HL-60/S4 (cell line): ENCODE measurements around the gene TEX48.

Source experiments
- in situ Hi-C: fragments of 300-500 bp; cut with MboI; formaldehyde crosslinking; loops from 2 replicates; pipeline ENCODE4 v1.14.3; 2022; ENCODE audit warnings: low sequenced_read_pairs

TEX48 gene, protein sequence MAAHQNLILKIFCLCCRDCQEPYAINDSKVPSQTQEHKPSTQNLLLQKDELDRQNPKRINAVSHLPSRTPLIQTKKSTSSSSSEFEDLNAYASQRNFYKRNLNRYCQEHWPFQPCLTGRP

DNA sequence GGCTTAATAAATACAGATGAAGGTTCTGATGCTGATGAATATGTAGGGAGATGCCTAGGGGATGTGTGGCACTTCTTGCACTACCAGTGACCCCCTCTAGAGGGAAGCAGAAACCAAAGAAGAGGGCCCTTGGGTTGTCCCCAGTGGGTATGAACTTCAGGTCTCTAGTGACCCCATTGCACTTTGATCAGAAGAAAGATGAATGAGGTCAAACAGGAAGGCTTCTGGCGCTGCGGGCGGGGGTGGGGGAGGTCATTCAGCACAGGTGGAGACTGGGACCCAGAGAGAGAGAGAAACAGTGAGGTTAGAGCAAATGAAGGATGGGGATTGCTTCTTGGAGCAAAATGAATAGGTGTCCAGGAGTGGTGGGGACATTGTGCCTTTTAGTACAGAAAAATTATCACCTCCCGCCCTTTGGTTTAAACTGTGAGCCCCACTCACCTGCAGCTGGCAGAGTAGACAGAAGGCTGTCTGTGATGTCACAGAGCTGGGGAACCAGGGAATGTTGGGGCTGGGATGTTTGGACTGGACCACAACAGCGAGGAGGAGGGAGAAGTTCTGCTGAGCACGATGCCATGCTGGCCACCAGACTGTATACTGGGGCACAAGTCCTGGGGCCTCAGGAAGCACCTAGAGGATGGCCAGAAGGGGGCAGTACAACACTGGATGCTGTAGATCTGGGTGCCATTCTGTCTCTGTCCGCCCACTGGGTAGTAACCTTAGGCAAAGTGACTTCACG, at the start of gene TEX48:
TSS of gene TEX48 (minus strand) at position 599 of the 739 bp plus-strand sequence. CDS start 10,469 bp downstream, outside the sequence.
- in situ Hi-C loops: loop anchor here (10.0 to 25.0 kb wide), 2 partner anchors 333 to 831 kb away; no protein-coding TSS in a partner anchor

DNA sequence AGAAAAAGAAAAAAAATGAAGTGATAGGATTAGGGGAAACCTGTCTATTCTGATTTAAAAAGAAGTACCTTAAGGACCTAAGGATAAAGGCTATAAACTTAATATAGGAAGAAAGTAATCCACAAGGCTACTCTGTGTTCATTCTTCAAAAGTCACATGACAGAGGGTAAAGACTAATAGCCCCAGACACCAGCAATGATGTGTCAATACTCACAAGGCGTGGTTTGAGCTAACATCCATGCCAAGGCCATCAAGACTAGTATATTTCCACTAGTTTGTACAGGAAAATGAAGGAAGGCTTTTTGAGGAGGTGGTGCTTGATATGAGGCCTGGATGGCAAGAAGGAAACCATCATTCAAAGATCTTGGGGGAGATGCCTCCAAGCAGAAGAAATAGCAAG, 49.7 kb upstream of the TEX48 start:
- in situ Hi-C loops: no loop called here

DNA sequence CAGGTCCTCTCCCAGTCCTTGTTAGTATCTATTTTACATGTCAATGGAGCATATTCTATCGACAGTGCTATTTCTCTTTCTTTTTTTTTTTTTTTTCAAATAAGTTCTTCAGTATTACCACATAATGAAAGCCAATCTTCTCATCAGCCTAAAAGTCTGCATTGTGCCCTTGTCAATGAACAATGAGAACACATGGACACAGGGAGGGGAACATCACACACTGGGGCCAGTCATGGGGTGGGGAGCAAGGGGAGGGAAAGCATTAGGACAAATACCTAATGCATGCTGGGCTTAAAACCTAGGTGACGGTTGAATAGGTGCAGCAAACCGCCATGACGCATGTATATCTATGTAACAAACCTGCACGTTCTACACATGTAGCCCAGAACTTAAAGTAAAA, 47.7 kb upstream of the TEX48 start:
- in situ Hi-C loops: no loop called here

DNA sequence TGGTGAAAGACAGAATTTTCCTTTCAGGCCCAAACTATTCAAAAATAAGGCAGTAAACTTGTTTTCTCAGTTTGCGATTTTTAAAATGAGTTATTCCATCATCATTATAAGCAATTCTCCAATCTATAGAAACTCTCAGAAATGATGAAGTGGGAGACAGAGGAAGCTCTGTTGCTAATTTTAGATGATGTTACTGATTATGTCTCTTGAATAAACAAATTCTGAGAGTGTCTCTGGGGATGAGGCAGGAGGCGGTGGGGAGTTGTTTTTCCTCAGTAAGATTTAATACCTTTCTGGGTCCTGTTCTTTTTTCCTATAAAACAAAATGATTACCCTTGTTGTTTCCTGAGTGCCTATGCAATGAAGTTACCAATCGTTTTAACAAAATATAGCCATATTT, 43.9 kb upstream of the TEX48 start:
- in situ Hi-C loops: no loop called here

DNA sequence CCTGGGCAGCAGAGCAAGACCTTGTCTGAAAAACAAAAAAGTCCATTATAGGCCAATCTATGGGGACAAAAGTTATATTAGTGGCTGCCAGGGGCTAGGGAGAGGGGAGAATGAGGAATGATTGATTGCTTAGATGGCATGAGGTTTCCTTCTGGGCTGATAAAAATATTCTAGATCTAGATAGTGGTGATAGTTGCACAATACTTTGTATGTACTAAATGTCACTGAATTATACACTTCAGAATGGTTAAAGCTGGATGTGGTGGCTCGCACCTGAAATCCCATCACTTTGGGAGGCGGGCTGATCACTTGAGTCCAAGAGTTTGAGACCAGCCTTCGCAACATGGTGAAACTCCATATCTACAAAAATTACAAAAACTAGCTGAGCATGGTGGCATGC, 42.8 kb upstream of the TEX48 start:
- in situ Hi-C loops: no loop called here

DNA sequence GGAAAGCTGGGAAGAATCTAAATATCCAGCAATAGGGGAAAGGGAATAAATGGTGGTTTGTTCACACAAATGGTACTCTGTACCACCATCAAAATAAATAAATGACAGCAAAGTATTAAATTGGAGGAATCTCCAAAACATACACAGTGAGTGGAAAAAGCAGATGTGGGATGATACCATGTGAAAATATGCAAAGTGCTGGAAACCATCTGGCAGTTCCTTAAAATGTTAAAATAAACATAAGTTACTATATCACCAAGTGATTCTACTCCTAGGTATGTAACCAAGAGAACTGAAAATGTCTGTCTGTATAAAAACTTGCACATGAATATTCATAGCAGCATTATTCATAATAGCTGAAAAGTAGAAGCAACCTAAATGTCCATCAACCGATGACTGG, 41.9 kb upstream of the TEX48 start:
- in situ Hi-C loops: no loop called here

DNA sequence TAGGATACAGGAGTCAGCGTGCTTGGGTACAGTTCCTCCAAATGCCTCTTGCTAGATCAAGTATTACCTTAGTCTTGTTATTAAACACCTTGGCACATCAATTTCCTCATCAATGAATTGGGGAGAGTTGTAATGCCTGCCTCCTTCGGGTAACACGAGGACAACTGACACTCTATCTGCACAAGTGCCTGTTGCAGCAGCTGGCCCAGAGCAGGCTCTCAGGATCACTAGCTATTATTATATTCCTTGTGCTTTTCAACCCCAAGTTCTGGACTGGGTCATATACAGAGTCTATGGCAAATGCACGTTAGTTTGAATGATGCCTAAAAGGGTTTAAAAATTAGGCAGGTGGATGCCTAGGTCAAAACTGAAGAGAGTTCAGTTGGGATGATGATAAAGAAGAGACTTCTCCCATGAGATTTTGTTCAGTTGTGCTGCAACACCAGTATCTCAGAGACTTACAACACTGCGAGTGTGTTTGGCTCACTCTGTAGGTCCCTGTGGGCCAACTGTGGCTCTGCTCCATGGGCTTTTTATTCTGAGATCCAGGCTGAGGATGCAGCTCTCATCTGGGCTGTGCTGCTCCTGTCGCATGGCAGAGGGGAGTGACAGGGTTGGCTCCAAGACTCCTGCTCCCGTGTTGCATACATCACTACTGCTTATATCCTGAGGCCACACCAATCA, 41.1 kb upstream of the TEX48 start:
- in situ Hi-C loops: no loop called here

DNA sequence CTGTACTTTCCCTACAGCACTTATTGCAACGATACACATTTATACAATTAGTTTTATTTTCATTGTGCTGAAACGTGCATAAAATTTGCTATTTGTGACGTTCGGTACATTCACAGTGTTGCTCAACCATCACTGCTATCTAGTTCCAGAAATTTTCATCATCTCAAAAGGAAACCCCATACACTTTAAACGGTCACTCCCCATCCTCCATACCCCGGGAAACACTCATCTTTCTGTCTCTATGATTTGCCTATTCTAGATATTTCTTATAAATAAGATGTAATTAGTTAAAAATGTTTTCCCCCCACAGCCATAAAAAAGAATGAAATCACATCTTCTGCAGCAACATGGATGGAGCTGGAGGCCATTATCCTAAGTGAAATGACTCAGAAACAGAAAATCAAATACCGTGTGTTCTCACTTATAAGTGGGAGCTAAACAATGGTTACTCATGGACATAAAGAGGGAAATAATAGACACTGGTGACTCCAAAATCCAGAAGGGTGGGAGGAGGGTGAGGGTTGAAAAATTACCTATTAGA, 40.2 kb upstream of the TEX48 start:
- in situ Hi-C loops: no loop called here

DNA sequence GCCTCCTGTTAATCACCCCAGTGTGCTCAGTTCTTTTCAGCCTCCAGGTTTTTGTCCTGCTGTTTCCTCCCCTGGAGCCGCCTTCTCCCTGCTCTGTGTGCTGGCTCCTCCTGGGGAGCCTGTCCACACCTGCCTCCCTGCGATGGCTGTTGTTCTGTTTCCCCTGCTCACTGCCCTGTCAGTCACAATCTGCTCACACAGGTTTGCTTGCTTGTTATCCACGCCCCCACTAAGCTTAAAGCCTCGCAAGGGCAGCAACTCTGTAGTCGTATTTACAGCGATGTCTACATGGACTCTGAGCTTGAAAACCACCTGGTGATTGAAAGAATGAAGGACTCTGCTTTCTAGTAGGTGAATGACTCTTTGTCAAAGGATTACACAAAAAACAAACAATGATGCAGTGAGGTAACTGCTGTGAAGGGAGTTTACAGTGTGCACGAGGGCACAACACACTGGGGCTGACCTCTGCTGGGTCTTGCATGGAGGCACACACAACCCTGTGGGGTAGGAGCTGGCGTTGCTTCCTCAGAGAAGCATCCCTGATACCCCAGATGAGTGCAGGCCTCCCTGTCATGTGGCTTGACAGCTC, 39.6 kb upstream of the TEX48 start:
- in situ Hi-C loops: no loop called here

DNA sequence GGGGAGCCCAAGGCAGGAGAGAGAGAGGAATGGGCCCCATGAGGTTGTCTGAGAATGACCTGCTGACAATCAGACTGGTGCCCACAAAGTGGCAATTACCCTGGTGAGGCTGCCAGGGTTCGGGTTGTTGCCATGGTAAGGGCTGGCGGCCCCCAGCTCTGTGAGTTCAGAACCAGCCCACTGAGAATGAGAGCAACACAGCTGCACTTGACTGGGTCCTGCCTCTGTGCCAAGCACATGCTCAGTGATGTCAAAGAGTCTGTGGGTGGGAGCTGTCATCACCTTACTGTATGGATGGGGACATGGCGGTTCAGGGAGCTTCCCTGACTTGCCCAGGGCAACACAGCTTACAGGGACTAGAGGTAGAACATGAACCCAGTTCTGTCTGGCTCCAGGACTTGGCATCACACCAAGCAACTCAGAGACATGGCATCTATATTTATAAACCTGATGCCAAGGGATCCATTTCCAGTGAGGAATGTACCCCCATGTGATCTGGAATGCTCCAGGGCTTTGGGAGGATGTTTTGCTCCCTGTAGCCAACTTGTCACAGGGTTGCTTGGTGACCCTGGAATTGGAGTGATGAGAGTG, 38.2 kb upstream of the TEX48 start:
- in situ Hi-C loops: no loop called here

DNA sequence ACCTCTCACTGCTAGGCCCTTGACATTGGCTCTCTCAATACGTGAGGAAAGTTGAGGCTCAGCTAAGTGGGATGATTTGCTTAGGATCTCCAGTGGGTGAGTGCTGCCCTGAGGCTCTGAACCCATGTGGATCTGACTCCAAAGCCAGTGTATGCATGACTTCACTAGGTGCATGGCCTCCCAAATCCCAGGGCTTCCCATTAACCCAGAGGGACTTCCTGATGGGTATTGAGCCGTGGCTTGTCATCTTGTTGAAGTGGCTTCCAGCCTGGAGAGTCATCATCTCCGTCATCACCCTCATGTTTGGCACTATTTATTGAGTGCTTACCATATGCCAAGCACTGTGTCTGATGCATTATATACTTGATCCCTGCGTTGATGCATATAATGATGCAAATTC, 37.3 kb upstream of the TEX48 start:
- in situ Hi-C loops: no loop called here

DNA sequence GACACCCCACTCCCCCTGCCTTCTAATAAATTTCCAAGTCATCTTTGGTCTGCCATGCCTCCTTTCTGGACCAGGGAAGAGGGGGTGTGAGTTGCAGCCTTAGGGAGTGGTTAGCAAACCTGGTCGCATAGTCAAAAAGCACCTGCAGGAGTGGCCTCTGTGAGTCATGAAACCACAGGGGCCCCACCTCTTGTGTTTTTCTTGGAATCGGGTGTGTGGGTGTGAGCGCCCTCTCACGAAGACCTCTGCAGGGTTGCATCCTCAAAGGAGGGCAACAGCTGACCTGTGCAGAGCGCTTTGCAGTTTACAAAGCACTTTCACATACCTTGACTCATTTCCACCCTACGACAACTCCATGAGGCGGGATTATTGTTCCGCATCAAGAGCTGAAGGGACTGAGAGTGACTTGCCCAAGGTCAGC, 36.8 kb upstream of the TEX48 start:
- in situ Hi-C loops: no loop called here

DNA sequence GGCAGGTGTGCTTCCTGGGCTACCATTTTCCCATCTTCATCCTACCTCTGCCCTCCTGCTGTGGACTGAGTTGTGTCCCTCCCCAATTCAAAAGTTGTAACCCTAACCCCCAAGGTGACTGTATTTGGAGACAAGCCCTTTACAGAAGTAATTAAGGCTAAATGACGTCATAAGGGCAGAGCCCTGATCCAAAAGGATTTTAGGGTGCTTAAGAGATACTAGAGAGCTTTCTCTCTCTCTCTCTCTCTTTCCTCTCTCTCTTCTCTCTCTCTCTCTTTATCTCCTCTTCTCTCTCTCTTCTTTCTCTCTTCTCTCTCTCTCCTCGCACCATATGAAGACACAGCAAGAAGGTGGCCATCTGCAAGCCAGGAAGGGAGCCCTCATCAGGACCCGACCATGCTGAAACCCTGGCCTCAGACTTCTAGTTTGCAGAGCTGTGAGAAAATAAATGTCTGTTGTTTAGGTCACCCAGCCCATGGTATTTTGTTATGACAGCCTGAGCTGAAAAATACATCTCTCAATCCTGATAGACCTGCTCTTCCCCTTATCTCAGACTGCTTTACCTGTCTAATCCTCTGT, 36.0 kb upstream of the TEX48 start:
- in situ Hi-C loops: no loop called here

DNA sequence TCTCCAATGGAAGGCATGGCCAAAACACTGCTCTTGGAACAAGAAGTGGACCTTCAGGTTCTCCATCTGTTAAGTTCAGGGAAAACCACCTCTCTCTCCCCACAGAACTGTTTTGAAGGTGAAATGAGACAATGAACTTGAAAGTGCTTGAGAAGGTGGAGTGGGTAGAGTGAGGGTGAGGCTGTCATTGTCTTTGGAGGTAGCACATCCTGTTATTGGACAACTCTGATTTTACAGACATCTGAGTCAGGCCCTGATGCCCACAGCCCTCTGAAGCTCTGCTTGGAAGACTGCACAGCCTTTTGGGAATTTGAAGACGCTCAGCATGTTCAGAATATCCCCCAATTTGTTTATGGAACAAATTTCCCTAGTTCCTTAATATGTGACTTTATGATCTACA, 27.6 kb upstream of the TEX48 start:
- in situ Hi-C loops: no loop called here

DNA sequence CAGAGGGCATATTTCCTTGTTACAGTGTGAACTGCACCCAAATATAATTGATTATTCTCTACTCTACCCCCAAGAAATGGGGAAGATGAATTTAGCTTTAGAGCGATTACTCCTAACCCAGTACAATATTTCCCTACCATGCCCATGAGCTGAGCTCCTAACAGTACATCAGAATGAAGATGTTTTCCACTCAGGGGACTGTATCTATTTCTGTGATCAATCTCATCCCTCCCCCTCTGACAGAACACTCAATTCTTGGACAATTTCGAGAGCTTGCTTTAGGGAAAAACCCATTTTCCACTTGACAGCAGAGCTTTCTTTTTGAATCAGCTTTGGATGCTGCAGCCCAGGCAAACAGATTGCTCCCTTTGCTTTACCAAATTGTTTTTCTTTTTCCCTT, 24.7 kb upstream of the TEX48 start:
- in situ Hi-C loops: no loop called here

DNA sequence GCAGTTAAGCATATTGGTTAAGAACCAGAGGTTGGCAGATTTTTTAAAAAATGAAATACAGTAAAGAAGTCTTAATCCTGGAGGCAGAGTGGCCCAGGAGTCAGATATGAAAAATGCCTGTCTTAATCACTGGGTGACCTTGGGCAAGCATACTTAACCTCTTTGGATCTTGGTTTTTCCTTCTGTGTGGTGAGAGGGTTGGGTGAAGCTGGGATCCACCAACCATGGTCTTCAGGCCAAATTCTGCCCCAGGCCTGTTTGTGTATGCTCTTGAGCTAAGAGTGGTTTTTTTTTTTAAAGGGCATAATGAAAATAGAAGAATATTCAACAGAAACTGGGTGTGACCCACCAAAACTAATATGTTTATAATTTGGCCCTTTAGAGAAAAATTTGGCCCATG, 20.0 kb upstream of the TEX48 start:
- in situ Hi-C loops: no loop called here

DNA sequence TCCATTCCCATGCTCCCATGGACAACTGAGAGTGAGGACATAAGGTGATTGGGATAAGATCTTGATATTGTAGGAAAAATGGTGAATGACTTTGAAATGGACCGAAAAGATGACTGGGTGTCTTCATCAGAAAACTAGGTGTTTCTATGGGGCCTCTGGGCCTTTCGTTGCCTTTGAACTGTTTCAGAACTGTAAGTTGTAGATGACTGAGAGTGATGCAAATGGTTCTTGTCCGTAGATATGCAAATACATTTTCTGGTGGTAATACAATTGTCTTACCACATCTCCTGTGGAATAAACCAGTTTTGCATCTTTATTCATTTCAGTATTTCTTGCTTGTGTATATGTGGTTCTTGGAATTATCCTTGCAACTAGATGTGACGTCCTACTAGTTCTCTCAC, 16.0 kb upstream of the TEX48 start:
- in situ Hi-C loops: loop anchor here (25.0 kb wide), 1 partner anchor 814 kb away; no protein-coding TSS in a partner anchor

DNA sequence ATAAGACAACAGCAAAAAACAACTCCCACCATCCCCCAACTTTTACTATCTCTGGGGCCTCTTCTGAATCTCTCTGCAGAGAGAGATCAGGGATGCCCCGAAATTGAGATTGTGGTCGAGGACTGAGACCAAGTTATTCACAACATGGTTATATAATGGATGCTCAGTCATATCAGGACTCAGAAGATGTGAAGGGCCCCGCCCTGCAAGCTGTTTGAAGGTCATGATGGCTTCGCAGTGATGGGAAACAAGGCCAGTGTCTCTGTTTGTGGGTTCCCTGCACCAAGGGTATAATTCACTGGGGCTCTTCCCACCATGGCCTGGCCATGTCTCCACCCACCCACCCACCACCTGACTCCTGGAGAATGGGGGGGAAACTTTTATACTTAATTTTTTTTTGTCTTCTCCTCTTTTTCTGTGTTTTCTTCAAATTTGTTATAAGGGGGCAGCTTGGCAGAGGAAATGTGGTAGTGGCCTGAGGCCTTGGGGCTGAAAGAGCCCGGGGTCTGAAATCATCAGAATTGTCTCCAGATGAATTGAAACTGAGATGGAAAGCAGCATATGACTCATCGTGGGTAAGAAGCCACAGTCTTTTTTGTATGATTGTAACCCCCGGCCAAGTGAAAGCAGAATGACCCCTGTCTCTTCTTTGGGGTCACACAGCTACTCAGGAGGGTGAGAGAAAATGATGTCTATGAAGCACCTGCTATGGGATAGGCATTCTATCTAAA, 15.0 kb upstream of the TEX48 start:
- in situ Hi-C loops: loop anchor here (25.0 kb wide), 1 partner anchor 815 kb away; no protein-coding TSS in a partner anchor

DNA sequence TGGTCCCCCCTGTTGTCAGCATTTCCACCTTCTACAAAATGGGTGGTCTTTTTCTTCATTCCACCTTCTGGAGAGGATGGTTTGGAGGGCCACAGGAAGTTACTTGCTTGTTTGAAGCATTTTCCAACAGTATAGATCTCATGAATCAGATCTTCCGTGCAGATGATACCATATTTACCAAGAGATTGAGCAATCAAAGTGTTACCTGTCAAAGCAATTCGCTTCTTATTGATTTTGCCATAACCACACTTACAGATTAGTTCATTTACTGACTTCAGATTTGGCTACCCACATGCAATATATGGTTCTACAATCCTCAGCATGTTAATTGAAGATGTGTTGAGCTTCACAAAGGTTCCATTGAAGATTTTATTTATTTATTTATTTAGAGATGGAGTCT, 14.0 kb upstream of the TEX48 start:
- in situ Hi-C loops: loop anchor here (25.0 kb wide), 1 partner anchor 816 kb away; no protein-coding TSS in a partner anchor

DNA sequence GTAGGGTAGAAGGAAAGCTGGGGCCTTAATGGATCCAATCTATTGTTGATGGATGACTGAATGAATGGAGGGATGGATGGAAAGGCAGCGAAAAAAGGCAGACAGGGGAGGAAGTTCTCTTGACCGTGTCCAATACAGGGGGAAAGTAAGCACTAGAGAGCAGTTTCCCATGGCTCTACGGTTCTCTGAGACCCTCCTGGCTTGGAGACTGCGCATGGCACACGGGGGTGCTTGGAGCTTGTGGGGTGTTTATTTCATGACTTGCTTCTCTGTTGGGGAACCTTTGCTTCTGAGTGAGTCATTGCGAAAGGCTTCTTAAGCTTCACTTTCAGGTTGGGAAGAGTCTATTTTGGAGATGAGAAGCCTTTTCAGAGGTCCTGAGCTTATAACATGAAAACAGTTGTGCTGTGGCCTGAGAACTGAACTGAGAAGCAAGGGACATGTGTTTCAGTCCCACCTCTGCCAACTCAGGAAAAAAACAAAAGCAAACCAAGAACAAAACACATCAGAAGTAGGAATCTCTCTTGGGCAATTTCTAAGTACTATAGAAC, 12.8 kb upstream of the TEX48 start:
- in situ Hi-C loops: loop anchor here (25.0 kb wide), 1 partner anchor 818 kb away; no protein-coding TSS in a partner anchor
